ENCODE data around the gene LMF2.

The LMF2 gene

GRCh38 chr22:50504369-50505211 is 2.9 kb downstream of the LMF2 start:
- in situ Hi-C loops (cut with HindIII; ENCODE audit: low sequenced_read_pairs), result no loop called here

DNA sequence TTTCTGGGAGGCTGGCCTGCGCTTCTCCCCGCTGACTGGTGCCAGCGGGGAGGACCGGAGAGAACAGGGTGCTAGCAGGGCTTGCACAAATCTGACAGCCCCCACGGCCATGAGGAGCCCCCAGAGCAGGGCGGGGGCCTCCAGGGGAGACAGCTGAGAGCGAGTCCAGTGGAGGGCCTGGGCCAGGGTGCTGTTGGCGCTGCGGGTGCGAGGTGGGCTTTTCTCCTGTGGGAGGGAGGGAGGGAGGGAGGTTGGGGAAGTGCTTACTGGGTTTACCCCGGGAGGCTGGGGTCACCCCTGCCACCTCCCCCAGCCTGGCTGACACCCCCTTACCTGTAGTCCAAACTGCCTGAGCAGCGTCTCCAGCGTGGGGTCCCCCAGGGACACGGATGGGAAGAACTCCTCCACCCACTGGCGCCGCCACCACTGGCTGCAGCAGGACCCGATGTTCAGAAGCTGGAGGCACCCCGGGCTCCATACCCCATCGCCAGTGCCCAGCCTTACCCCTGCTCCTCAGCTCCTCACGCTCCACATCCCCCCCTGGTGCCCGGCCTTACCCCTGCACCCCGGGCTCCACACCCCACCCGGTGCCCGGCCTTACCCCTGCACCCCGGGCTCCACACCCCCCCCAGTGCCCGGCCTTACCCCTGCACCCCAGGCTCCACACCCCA is 3.9 kb downstream of the LMF2 start:
- in situ Hi-C loops (cut with HindIII; ENCODE audit: low sequenced_read_pairs), result no loop called here

DNA sequence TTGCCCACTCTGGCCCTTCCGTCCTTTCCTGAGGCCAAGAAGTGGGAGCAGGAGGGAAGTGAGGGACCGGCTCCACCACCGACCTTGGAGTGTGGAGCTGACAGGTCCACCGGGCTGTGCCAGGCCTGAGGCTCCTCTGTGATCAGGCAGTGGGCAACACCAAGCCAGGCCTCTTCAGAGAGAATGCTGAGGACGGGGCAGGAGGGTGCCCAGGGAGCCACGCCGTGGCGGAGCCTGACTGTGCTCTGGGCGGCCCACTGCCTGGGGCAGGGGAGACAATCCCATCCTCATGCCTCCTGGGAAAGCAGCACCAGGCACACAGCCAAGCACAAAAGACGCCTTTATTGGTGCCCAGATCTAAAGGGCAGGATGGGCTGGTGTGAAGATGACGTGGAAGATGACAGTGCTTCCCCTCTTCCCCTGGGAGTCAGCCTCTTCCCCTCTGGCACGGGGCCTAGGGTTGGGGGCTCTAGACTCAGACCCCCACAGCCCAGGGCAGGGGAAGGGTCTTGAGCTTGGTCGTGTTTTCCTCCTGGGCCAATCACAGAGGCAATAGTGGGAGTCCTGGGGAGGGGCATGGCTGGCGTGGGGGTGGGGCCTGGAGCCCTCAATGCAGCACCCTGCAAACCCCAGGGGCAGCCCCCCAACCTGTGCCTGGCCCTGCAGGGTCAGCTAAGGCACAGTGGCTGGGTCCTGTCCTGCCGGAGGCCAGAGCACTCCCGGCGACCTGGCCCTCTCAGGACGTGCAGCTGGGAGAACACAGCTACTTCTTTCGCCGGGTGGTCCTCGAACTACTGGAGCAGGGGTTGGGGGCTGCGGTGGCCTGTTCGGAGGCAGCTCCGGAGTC is 4.7 kb downstream of the LMF2 start:
- in situ Hi-C loops (cut with HindIII; ENCODE audit: low sequenced_read_pairs), result no loop called here

DNA sequence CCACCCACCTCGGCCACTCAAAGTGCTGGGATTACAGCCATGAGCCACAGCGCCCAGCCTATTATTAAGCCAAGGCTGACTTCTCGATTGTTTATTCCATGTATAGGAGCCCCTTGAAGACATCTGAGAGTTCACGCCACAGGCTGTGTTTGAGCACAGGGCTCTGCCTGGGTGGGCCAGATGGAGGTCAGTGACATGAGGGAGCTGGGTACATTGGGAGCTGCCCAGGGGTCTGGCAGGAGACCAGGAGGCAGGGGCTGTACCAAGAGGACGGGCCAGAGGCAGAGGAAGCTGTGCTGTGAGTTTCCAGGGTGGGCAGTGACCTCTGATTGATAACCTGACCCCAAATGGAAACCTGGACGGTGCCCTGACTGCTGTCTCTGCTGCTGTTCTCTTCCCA is 5.4 kb downstream of the LMF2 start:
- in situ Hi-C loops (cut with HindIII; ENCODE audit: low sequenced_read_pairs), result no loop called here

- in situ Hi-C loops (cut with HindIII; ENCODE audit: low sequenced_read_pairs), result no loop called here
Observed at GRCh38 chr22:50500452-50500851, 7.0 kb downstream of the LMF2 start.

GRCh38 chr22:50498322-50498890 is 9.1 kb downstream of the LMF2 start:
- in situ Hi-C loops (cut with HindIII; ENCODE audit: low sequenced_read_pairs), result loop anchor here (5.0 kb wide), 1 partner anchor 79 kb away; the partner anchor contains the start of gene CPT1B

DNA sequence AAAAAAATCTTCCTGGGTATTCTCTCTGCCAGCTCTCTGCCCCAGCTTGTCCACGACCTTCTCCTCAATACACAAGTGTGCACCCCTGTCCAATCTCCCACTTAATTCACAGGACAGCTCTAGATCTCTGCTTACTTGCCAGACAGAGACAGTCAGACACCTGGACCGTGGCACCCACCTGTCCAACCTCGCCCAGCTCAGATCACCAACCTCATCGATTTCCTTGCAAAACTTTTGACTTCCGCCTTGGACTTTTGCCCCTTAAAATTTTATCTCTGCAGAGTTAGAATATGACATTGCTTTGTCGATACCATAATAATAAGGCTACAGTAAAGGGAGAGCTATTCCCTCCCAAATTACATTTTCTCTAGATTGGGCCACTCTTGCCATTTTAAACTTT is 10.4 kb downstream of the LMF2 start:
- in situ Hi-C loops (cut with HindIII; ENCODE audit: low sequenced_read_pairs), result loop anchor here (5.0 kb wide), 1 partner anchor 80 kb away; the partner anchor contains the start of gene CPT1B

- in situ Hi-C loops (cut with HindIII; ENCODE audit: low sequenced_read_pairs), result no loop called here
Observed at GRCh38 chr22:50490531-50491308, 16.8 kb downstream of the LMF2 start.

DNA sequence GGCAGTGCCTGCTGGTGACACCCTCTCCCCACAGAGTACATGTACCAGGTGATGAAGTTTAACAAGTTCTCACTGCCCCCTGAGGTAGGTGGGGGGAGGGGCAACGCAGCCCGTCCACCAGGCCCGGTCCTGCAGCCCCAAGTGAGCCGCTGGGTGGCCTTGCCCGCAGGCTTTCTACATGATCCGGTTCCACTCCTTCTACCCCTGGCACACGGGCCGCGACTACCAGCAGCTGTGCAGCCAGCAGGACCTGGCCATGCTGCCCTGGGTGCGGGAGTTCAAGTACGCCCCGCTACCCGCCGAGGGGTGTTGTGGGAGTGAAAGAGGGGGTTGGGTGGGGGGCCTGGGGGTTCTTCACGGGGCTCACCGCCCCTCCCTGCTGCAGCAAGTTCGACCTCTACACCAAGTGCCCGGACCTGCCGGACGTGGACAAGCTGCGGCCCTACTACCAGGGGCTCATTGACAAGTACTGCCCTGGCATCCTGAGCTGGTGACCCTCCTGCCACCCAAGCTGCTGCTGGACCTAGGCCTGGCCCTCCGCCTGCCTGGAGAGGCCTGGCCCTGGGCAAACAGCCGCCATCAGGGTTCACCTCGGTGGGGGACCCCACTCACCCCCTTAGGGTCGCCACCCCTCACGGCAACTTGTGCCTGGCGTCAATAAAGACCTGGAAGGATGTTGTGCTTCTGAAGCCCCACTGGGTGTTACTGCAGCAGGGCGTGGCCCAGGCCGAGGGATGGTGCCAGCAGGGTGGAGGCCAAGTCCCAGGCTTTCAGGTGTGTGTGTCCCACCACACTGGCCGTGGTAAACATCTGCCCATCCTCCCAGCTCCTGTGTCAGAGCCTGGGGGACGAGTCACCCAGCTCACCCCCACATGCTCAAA is 17.9 kb downstream of the LMF2 start:
- in situ Hi-C loops (cut with HindIII; ENCODE audit: low sequenced_read_pairs), result loop anchor here (5.0 kb wide), 2 partner anchors 37 to 137 kb away; no protein-coding TSS in a partner anchor

DNA sequence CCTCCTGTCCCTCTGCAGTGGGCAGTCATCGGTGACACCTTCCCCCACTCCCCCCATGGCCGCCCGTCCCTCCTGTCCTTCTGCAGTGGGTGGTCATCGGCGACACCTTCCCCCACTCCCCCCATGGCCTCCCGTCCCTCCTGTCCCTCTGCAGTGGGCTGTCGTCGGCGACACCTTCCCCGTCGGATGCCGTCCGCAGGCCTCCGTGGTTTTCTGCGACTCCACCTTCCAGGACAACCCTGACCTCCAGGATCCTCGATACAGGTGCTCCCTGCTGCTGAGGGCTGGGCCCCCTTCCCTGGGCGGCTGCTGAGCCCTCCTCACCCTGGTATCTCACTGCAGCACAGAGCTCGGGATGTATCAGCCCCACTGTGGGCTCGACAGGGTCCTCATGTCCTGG is 18.6 kb downstream of the LMF2 start:
- in situ Hi-C loops (cut with HindIII; ENCODE audit: low sequenced_read_pairs), result loop anchor here (5.0 kb wide), 2 partner anchors 37 to 137 kb away; no protein-coding TSS in a partner anchor

- in situ Hi-C loops (cut with HindIII; ENCODE audit: low sequenced_read_pairs), result loop anchor here (5.0 kb wide), 2 partner anchors 36 to 136 kb away; no protein-coding TSS in a partner anchor
Observed at GRCh38 chr22:50488006-50488677, 19.4 kb downstream of the LMF2 start.

GRCh38 chr22:50487290-50488005 is 20.1 kb downstream of the LMF2 start:
- in situ Hi-C loops (cut with HindIII; ENCODE audit: low sequenced_read_pairs), result loop anchor here (5.0 kb wide), 2 partner anchors 35 to 135 kb away; no protein-coding TSS in a partner anchor

DNA sequence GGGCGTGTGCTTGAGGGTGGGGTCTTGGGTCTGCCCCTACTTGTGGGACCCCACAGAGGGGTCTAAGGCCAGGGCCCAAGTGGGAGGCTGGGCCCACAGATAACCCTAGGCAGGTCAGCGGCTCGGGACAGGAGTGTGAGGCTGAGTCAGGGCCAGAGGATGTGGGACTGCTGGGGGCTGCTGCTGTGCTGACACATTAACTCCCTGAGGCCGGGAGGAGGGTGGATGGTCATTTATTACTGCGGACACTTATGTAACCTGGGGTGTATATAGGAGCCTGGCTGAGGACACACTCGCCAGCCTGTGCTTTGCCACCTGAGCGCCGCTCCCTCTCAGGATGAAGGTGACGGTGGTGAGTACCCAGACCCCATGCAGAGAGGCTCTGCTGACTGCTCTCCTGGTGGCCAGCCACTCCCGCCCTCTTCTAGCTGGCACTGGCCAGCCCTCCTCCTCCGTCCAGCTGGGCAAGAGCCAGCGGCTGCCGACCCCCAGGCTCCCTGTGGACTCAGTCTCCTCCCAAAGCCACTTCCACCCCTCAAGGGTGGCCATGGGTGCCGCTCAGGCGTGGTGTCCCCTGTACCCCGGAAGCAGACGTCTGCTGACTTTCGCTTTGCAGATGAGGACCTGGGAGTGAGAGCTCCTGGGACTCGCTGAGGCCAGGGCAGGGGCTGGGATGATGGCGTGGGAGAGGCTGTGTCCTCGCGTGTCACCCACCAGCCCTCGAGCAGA is 20.8 kb downstream of the LMF2 start, which contains the start of gene MIOX:
Gene MIOX (plus strand): TSS at position 299 of the 729 bp plus-strand sequence. CDS start 39 bp downstream, at position 338.
- in situ Hi-C loops (cut with HindIII; ENCODE audit: low sequenced_read_pairs), result loop anchor here (5.0 kb wide), 2 partner anchors 34 to 134 kb away; no protein-coding TSS in a partner anchor

DNA sequence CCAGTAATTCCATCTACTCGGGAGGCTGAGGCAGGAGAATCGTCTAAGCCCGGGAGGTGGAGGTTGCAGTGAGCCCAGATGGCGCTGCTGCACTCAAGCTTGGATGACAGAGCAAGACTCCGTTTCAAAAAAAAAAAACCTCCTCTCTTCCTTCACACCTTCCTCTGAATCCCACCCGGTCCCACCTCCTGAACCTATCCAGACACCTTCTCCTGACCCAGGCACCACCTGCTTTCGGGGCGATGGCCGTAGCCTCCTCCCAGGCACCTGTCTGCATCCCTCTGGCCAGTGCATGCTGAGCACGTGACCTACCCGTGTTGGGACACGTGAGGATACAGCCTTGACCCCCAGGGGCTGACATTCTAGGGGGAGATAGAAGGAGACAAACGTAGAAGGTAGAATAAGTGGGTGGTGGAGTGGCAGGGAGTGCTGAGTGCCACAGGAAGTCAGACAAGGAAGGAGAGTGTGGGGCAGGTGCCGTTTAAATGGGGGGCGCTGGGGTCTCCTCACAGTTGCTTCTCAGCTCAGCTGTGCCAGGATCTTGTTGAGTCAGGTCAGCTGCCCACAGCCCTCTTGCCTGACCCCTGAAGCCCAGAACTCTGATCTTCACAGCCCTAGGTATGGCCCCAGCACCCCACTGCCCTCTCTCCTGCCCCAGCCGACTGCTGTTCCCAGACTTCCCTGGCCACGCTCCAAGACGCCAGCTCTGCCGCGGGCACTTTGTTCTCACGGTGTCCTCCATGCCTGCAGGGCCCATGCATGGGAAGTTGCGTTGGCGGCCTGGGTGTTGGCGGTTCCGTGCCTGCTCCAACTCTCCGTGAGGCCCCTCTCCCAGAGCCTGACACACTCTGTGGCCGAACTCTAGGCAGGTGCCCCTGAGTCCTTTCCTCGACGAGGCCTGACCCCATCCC is 22.0 kb downstream of the LMF2 start:
- in situ Hi-C loops (cut with HindIII; ENCODE audit: low sequenced_read_pairs), result loop anchor here (5.0 kb wide), 2 partner anchors 33 to 133 kb away; no protein-coding TSS in a partner anchor

DNA sequence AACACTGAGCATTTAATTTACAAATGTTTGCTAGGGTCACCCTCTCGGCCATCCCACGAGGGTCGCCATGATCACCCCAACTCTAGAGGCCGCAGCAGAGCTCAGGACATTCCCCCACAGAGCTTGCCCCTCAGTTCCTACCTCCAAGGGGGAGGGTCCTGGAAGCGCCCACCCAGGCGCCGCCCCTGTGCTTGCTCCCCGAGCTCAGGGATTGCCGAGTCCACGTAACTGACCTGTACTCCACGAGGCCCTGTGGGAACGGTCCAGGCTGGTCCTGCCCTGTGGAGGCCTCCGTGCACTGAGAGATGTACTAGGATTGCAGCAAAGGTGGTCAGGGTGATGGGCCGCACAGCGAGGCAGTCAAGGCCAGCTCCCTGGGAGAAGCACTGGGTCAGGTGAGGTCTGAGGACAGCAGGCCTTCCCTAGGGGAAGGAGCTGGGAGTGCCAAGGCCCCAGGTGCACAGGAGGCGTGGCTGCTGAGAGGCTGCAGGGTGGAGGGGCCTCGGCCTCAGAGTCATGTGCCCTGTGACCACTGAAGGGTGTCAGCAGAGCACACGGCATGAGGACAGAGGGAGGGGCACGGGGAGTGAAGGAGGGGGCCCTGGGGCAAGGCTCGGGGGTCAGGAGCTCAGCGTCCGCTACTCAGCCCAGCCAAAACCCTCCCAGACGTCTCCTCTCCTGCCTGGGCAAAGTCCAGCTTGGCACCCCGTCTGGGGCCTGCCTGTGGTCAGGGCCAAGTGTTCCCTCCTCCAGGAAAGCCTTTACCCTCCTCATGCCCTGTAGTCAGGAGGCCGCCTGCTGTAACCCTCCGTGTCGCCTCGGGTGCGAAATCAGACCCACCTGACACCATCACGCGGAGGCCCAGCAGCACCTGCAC is 23.3 kb downstream of the LMF2 start:
- in situ Hi-C loops (cut with HindIII; ENCODE audit: low sequenced_read_pairs), result no loop called here
